Fibroblast of mammary gland (primary cell): ENCODE measurements around the gene ZBED1.
"Not testable (repeated sequence)": the region's sequence is repeated elsewhere in the genome, so short reads cannot be mapped to it uniquely, and the experiment has no call there.

ENCODE experiments used
- DNase-seq: peaks from one replicate; pipeline ENCODE4 v3.0.0-alpha.2; 2010; ENCODE audit warnings: low read depth
- H3K4me3 ChIP-seq: 2 replicates; pipeline ENCODE4 v1.5.1; 2011; ENCODE audit warnings: low read depth, mild to moderate bottlenecking, low read length, moderate library complexity; ENCODE audit not compliant: control insufficient read depth
- CTCF ChIP-seq: conservative IDR thresholded peaks from 2 replicates; pipeline ENCODE4 v1.5.1; 2011; ENCODE audit warnings: low read depth, low read length, inconsistent platforms; ENCODE audit not compliant: control insufficient read depth, insufficient read depth

ZBED1 gene

GRCh38 chrX:2520539-2520938, 19.8 kb upstream of the ZBED1 start:
- H3K4me3 ChIP-seq, result no peak overlapping the region
- DNase-seq, result no peak
- no peak for TF ChIP-seq CTCF

GRCh38 chrX:2519638-2520037, 18.9 kb upstream of the ZBED1 start:
- not testable (repeated sequence) for H3K4me3 ChIP-seq, DNase-seq

- H3K4me3 ChIP-seq, result no peak overlapping the region
- DNase-seq, result no peak
Observed at GRCh38 chrX:2517055-2517454, 16.3 kb upstream of the ZBED1 start.

GRCh38 chrX:2516623-2517022, 15.8 kb upstream of the ZBED1 start:
- DNase-seq, result no peak
- H3K4me3 ChIP-seq, result no peak overlapping the region
- no peak for TF ChIP-seq CTCF

More at GRCh38 chrX:2517055-2517454, 16.3 kb upstream of the ZBED1 start:
- no peak for TF ChIP-seq CTCF

GRCh38 chrX:2514131-2514530, 13.4 kb upstream of the ZBED1 start:
- H3K4me3 ChIP-seq, result no peak overlapping the region
- DNase-seq, result no peak
- TF ChIP-seq CTCF, result no peak

- TF ChIP-seq CTCF, result no peak
- H3K4me3 ChIP-seq, result no peak overlapping the region
- DNase-seq, result no peak
Observed at GRCh38 chrX:2513121-2513664, 12.4 kb upstream of the ZBED1 start.

- TF ChIP-seq CTCF, result no peak
- no peak overlapping the region for H3K4me3 ChIP-seq
- DNase-seq, result no peak
Observed at GRCh38 chrX:2512501-2512900, 11.7 kb upstream of the ZBED1 start.
